Large intestine (tissue), 3 donors: Measurements from ENCODE around the gene FOXP1. TPM values are rescaled to one million over a fixed set of nuclear protein-coding genes. Genes with fewer than 3 reads are reported as not detected.

Experiments used
- DNase-seq, 2 donors: peaks; one replicate each; pipeline versions ENCODE4 v3.0.0 to v3.0.0-alpha.2; 2013
- H3K27ac ChIP-seq: one replicate; pipeline ENCODE4 v1.5.1; 2013; ENCODE audit warnings: low read length
- H3K27me3 ChIP-seq: 2 replicates; pipeline ENCODE4 v1.6.1; 2013; ENCODE audit warnings: low read length; ENCODE audit not compliant: control insufficient read depth, insufficient read depth
- H3K36me3 ChIP-seq: 2 replicates; pipeline ENCODE4 v1.6.1; 2013; ENCODE audit warnings: low read length; ENCODE audit not compliant: control insufficient read depth, insufficient read depth
- H3K4me1 ChIP-seq: one replicate; pipeline ENCODE4 v1.6.1; 2013; ENCODE audit warnings: low read length; ENCODE audit not compliant: control insufficient read depth, insufficient read depth
- H3K4me3 ChIP-seq: one replicate; pipeline ENCODE4 v1.5.1; 2013; ENCODE audit warnings: low read length
- H3K9me3 ChIP-seq: one replicate; pipeline ENCODE4 v1.6.1; 2013; ENCODE audit warnings: mild to moderate bottlenecking, low read depth, low read length, moderate library complexity; ENCODE audit not compliant: control insufficient read depth
- WGBS: methylation state at CpG from one replicate; pipeline ENCODE4 v1.1.5; 2013; ENCODE audit warnings: low lambda C conversion rate; ENCODE audit not compliant: insufficient coverage; 5-methylcytosine and 5-hydroxymethylcytosine counted together
- polyA plus RNA-seq: library from polyadenylated mRNA; unstranded; fragments of 120-200 nt; gene quantifications from one replicate; pipeline ENCODE4 v1.2.1, GENCODE V29; 2013

The FOXP1 gene
- polyA plus RNA-seq, 1 donor, result 64.1 TPM

DNA sequence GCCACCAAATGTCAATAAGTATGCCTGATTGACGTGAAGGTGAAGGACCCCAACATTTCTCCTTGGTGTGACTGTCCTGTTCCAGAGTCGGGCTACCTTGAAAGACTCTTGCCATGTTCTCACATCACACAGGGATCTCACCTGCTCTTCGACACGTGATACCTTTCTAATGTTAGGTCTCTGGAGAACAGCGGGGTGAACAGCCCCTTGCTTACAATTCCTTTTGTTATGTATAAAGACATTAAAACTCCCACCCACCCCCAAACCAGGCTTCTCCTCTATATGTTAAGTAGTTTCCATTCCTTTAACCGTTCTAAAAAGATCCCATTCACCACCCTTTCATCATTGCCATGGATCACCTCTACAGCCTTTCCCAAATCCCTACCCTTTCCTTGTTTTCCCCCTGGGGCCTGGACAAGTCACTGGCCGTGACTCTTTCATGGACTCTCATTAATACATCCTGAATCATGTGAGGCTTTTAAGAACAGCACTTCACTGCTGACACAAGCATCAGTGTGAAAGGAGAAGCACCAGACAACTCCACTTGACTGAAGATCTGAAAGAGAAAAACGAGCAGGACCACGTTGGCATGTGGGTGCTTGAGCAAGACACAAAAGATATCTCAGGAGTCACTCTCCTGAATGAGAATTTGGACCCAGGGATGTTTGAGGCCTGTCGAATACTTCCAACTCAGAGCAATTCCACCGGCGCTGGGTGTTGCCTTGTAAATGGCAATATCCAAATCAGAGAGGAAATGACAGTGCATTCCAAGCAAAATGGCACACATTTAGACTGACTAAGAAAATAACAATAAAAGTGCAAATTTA, 115.0 kb downstream of the FOXP1 start:
- H3K4me1 ChIP-seq, result no peaks in the 10 kb centered on the region
- WGBS, result 78% methylated on average over 1 of the region's 12 CpGs
- H3K27me3 ChIP-seq, result no peaks in the 10 kb centered on the region
- H3K36me3 ChIP-seq, result peaks cover 2% of the 10 kb centered on the region
- H3K9me3 ChIP-seq, result peaks cover 6% of the 10 kb centered on the region
- H3K4me3 ChIP-seq, result no peak overlapping the region
- no peak for DNase-seq
- no peak overlapping the region for H3K27ac ChIP-seq

- no peak for DNase-seq
- WGBS, result no CpG with 5 or more reads among the region's 10 CpGs
- Histone ChIP-seq H3K27ac (no peak overlapping the region), H3K4me3 (no peak overlapping the region), H3K4me1 (no peaks in the 10 kb centered on the region), H3K9me3 (no peaks in the 10 kb centered on the region), H3K27me3 (no peaks in the 10 kb centered on the region), H3K36me3 (peaks cover 2% of the 10 kb centered on the region)
These were observed 117.0 kb downstream of the FOXP1 start for GRCh38 chr3:71466483-71466882.

GRCh38 chr3:71465371-71466036, 118.0 kb downstream of the FOXP1 start:
- WGBS, result no CpG with 5 or more reads among the region's 13 CpGs

DNA sequence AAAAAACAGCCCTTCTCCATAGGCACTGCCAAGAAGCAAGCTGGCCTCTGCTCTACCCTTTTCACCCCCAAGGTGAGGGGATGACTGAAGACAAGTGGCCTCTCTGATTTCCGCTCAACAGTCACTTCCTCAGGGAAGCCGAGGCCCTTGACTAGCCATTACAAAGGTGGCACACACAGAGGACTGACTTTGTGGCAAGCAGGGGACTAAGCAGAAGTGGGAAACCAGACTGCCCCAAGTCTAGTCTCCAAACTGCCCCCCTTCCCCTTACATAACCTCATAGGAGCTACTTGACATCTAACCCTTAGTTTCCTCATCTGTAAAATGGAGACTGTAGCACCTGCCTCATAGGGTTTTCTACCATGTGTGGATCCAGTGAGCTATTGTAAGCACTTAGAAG, 118.9 kb downstream of the FOXP1 start:
- peaks cover 2% of the 10 kb centered on the region for H3K36me3 ChIP-seq
- no CpG with 5 or more reads among the region's 2 CpGs for WGBS
- no peak overlapping the region for H3K27ac ChIP-seq

More at GRCh38 chr3:71465371-71466036, 118.0 kb downstream of the FOXP1 start:
- no peak for DNase-seq
- H3K27me3 ChIP-seq, result no peaks in the 10 kb centered on the region
- no peaks in the 10 kb centered on the region for H3K9me3 ChIP-seq
- H3K27ac ChIP-seq, result no peak overlapping the region
- no peak overlapping the region for H3K4me3 ChIP-seq
- no peaks in the 10 kb centered on the region for H3K4me1 ChIP-seq
- peaks cover 2% of the 10 kb centered on the region for H3K36me3 ChIP-seq

GRCh38 chr3:71463617-71464016, 119.9 kb downstream of the FOXP1 start:
- DNase-seq, result no peak
- H3K9me3 ChIP-seq, result no peaks in the 10 kb centered on the region
- no peaks in the 10 kb centered on the region for H3K4me1 ChIP-seq
- H3K27me3 ChIP-seq, result no peaks in the 10 kb centered on the region
- H3K36me3 ChIP-seq, result peaks cover 2% of the 10 kb centered on the region
- no peak overlapping the region for H3K27ac ChIP-seq
- 80% methylated on average over 1 of the region's 3 CpGs for WGBS
- H3K4me3 ChIP-seq, result no peak overlapping the region

More for the DNA sequence above, 118.9 kb downstream of the FOXP1 start:
- Histone ChIP-seq H3K9me3 (no peaks in the 10 kb centered on the region), H3K4me3 (no peak overlapping the region), H3K4me1 (no peaks in the 10 kb centered on the region), H3K27me3 (no peaks in the 10 kb centered on the region)
- no peak for DNase-seq

- Histone ChIP-seq H3K27me3 (no peaks in the 10 kb centered on the region), H3K4me1 (no peaks in the 10 kb centered on the region), H3K36me3 (peaks cover 2% of the 10 kb centered on the region), H3K4me3 (no peak overlapping the region), H3K9me3 (no peaks in the 10 kb centered on the region), H3K27ac (no peak overlapping the region)
- no peak for DNase-seq
- 83% methylated on average over 1 of the region's 7 CpGs for WGBS
These were observed 120.9 kb downstream of the FOXP1 start for GRCh38 chr3:71462586-71462985.

DNA sequence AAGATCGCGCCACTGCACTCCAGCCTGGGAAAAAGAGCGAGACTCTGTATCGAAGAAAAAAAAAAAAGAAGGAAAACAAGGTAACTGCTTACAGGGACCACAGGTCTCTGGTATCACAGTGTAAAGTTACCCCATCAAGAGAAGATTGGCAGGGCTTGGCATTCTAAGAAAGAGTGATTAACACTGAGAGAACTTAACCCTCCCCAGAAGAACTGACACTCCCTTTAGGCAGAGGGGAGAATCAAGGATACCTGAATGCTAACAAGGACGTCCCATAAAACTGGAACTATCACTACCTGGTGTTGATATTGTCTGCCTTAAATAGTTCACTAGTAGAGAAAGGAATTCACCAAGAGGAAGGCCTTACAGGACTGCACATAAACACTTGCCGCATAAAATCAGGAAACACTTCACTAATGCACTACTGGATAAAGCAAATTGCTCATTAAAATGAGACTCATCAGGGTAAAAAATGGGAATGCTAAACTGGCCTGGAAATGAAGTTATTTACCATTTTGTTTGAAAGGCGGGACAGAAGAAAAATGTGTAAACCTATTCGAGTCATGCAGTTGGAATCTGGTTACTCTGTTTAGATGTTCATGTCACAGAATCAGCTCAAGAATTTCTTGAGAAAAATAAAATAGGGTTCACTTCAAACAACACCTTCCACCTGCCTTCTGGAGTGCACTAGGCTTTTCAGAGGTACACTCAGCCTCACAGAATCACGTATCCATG, 121.6 kb downstream of the FOXP1 start:
- H3K36me3 ChIP-seq, result peaks cover 2% of the 10 kb centered on the region
- no peak overlapping the region for H3K4me3 ChIP-seq
- H3K4me1 ChIP-seq, result no peaks in the 10 kb centered on the region
- peak in 1 of 2 donors; percentile 40 for DNase-seq
- no peaks in the 10 kb centered on the region for H3K9me3 ChIP-seq
- no CpG with 5 or more reads among the region's 9 CpGs for WGBS
- no peaks in the 10 kb centered on the region for H3K27me3 ChIP-seq
- H3K27ac ChIP-seq, result peak overlapping the region; percentile 73

- Histone ChIP-seq H3K4me3 (no peak overlapping the region), H3K27me3 (no peaks in the 10 kb centered on the region), H3K27ac (peak overlapping the region; percentile 73), H3K36me3 (no peaks in the 10 kb centered on the region), H3K9me3 (no peaks in the 10 kb centered on the region), H3K4me1 (peaks cover 4% of the 10 kb centered on the region)
- 0% methylated on average over 1 of the region's 9 CpGs for WGBS
- peak in 1 of 2 donors; percentile 63 for DNase-seq
These were observed 122.4 kb downstream of the FOXP1 start for GRCh38 chr3:71461114-71461513.

DNA sequence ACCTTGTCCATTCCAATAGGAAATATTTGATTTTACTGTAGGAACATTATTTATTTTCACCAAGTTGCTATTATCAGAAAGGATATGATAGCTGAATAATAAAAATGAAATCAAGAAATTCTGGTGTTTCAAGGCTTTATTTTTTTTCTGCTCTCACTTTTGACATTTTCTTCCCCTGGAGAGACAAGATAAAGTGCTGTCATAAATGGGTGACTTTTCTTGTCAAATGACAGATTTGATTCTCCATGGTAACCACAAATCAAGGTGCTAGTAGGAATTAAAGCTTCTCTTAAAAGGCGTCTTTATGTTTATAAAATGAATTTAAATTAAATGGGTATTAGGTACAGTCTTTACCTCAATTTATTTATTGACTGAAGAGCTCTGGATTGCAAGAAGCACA, 124.6 kb downstream of the FOXP1 start:
- Histone ChIP-seq H3K27ac (no peak overlapping the region), H3K9me3 (no peaks in the 10 kb centered on the region), H3K4me1 (peaks cover 7% of the 10 kb centered on the region), H3K4me3 (no peak overlapping the region), H3K27me3 (no peaks in the 10 kb centered on the region), H3K36me3 (no peaks in the 10 kb centered on the region)
- no CpG with 5 or more reads among the region's 1 CpG for WGBS
- DNase-seq, result no peak

- Histone ChIP-seq H3K36me3 (no peaks in the 10 kb centered on the region), H3K4me3 (no peak overlapping the region), H3K27me3 (no peaks in the 10 kb centered on the region), H3K27ac (no peak overlapping the region), H3K4me1 (peaks cover 22% of the 10 kb centered on the region), H3K9me3 (no peaks in the 10 kb centered on the region)
- no peak for DNase-seq
- WGBS, result 57% methylated on average over 1 of the region's 1 CpG
These were observed 126.7 kb downstream of the FOXP1 start for GRCh38 chr3:71456826-71457225.
